ENCODE data around the gene TUBB1.
"Not testable (repeated sequence)": the region's sequence is repeated elsewhere in the genome, so short reads cannot be mapped to it uniquely, and the experiment has no call there.

Gene TUBB1

DNA sequence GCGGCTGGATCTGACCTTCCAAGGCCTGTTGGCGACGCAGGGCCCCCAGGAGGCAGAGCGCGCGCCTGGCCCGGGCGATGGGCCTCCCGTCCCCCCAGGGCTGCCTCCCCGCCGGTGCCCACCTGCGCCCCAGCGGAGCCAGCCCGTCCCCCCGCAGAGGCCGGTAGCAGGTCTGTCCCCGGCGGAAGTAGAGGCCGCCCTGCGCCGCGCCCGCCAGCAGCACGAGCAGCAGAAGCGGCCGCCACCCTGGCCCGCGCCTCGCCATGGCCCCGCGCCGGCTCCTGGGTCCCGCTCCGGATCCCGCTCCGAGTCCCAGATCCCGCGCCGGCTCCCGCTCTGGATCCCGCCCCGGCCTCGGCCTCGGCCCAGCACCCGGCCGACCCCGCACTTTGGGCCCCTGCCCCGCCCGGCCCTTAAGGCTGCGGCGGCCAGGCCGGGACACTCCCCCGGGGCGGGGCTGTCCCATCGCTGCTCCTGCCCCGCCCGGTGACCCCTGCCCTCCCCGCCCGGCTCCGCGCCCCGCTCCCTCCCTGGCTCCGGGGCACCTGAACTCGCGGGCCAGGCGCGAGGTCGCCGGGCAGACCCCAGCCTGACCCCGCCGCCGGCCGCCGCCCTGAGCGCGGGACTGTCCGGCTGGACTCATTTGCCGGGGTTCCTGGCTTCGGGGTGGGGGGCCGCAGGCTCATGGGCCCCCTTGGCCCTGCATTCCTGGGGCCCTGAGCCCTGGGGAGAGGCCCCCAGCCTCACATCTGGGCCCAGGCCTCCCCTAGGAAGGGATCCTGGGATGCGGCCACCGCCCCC is 12.2 kb upstream of the TUBB1 start, which contains the start of gene CTSZ:
CTSZ (minus strand) TSS at position 391 of the 801 bp plus-strand sequence; CDS start at position 265, 126 bp downstream.
- DNase-seq, result no peak

GRCh38 chr20:59007665-59008511 is 11.3 kb upstream of the TUBB1 start:
- no peak for DNase-seq

DNA sequence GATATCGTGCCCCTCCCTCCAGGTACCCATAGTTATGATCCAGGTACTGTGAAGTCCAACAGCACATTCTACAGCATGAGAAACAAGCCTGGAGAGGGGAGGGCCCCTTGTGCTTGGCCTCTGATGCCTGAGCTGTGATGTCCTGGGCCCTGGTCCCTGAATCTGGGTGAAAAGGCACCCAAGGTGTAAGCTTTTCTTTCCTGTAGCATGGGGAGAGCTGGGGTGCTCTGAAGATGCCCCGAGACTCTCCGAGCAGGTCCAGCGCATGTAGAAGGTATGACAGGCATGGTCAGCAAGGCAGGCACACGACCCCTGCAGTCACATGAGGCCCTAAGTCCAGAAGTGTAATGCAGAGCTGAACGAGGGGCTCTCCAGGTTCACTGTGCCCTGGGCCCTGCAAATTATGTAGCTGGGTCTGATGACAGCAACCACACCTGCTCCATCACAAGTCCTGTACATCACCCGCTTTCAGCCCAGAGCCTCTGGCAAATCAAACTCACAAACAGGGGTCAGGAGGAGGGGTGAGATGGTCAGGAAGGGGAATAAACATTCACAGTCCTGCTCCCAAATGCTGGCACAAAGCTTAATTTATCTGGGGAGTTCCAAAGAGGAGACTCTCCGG is 10.4 kb upstream of the TUBB1 start:
- DNase-seq, result no peak

GRCh38 chr20:59010321-59010994 is 8.8 kb upstream of the TUBB1 start:
- peak; percentile 74 for DNase-seq

- peak; percentile 13 for DNase-seq
Measured at GRCh38 chr20:59010995-59011873, 8.0 kb upstream of the TUBB1 start.

- DNase-seq, result not testable (repeated sequence)
Measured at GRCh38 chr20:59011874-59012157, 7.4 kb upstream of the TUBB1 start.

GRCh38 chr20:59013031-59013951 is 5.9 kb upstream of the TUBB1 start:
- no peak for DNase-seq

DNA sequence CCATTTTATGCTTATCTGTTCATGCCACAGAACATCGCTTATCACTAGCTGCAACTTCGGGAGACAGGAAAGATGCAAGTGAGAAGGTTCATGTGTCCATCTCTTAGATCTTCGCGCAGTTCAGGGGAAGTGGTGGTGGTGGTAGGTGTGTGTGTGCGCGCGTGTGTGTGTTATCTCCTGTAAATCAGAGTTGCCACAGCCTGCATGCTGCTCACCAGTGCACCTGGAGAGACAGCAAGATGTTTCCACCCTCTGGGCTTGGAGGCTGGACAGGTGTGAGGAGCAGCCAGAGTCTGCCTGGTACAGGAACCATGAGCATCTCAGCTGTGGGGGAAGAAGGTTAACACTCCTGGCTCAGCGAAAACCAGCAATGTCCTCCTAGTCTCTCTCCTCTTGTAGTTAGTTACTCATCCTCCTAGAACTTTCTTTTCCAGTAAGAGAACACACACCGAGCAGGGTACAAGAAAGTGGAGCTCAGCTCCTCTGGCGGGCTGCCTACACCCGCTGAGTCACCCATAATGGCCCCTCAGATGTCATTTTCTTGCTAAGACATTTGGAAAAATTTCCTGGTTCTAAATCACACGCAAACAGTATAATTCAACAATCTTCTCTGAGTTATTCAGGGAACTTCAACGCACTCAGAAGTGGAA is 5.1 kb upstream of the TUBB1 start:
- no peak for DNase-seq

DNA sequence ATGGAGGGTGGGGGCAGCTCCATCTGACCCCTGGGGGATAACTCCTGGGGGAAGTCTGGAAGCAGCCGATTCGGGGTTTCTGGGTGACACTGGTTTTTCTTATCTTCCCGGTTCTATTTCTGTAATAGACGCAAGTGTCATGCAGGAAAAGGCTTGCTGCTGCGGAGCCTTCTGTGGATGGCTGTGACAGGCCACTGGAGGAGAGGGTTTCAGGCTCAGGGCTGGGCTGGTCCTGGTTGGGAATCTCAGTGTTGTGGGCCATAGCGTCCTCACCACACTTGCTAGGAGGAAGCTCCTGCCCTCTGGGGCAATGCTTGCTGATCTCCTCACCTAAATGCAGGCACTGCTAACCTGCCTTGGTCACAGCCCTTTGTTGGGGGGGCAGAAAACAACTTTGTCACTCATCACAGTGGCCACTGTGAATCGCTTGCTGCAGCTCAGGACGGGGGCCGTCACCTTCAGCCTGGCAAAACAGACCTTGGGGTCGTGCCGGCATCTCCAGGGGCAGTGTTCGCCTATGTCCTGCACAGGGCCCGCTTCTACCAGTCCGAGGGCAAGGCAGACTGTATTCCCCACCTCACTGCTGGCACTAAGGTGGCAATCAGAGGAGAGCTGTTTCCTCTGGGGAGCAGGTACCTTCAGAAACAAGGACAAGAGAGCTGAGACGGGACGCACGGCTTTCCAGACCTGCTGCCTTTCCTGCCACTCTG is 4.4 kb upstream of the TUBB1 start:
- no peak for DNase-seq

GRCh38 chr20:59015411-59015810 is 3.8 kb upstream of the TUBB1 start:
- DNase-seq, result no peak

DNA sequence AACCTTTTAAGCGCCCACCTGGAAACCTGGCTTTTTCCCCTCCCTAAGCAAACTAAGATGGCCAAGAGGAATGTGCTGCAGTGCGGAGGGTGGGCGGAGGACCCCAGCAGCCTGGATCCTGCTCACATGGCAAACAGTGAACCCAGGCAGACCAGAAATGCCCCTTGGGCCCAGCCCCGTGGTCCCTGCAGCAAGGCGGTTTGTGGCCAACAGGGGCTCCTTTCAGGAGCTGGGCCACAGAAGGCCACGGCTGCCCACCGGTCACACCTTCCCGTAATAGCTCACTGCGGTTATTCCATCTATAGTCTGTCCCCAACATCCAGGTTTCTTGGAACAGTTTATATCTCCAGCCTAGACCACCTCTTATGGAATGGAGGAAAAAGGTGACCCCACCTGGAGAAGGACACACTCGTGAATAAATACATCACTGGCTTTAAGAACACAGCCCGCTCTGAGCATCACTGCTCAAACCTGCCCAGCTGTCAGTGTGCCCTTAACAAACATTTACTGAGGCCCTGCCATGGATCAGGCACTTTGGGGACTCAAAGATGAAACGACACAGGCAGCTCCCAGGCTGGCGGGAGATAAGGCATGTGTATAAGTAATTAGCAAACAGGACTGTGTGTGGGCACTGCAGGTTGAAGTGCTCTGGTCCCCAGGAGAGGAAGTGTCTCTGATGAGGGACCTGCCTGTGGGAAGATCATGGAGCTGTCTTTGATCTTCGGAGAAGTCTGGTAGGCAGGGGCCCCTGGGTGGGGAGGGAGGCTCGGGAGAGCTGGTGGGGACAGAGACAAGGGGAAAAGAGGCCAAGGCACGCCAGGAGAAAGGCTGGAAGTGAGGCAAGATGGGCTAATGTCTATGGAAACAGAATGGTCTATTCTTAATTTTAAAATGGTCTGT is 3.2 kb upstream of the TUBB1 start:
- no peak for DNase-seq

- DNase-seq, result no peak
Measured at GRCh38 chr20:59016795-59017492, 2.3 kb upstream of the TUBB1 start.

DNA sequence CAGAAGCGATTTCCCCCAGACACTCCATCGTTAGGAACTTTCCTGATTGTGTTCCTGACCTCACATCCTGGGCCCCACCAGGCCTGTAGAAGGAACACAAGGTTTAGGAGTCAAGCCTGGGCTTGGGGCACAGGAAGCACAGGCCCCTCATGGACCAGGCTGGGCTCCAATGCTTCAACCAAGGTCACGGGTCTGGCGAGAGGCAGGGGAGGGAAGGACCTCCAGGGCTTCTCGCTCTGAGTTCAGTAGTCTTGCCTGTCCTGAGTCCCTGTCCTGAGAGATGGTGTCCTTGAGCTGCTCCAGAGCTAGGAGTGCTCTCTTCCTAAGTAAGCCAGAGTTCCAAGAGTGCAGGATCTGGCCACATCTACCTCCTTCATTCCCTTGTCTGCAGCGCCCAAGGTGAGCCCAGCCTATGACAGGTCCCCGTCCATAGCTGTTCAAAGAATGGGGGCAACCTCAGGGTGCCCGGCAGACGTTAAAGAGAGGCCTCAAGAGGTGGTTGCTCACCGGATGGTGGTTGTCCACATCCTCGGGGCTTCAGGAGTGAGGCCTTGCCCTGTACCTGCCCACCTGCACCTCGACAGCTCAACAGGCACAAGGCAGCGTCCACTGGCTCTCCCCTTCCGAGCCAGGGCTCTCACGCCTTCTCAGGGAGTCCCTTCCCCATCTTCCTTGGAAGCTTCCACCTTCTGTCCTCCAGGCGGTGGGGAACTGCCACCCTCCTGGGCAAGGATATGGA is 1.6 kb upstream of the TUBB1 start:
- DNase-seq, result no peak

- no peak for DNase-seq
Measured at GRCh38 chr20:59018817-59019216, 412 bp upstream of the TUBB1 start.

DNA sequence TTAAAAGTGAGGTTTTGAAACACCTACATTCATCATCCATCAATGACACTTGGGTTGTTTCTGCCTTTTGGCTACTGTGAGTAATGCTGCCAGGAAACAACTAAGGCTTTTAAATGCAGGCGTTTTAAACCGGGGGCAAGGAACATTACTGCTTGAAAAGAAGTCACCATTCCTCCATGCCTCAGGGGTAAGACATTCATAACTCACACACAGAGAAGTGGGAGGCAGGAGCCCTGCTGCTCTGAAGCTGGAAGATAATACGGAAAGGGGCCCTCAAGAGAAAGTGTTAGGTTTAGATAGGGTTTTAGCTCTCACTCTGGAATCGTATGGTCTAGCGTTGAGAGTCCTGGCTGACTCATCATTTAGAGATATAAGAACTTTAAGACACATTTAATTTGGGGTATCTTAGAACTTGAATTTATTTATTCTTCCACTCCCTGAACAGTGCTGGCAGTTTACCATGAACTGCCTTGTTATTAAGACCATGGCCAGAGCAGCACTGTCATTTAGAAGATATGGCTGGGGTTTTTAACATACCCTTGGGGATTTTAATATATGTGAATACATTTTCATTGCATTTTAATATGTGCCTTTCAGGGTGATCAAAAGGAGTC is 1.8 kb downstream of the TUBB1 start:
- no peak for DNase-seq

GRCh38 chr20:59022754-59023153 is 3.5 kb downstream of the TUBB1 start:
- no peak for DNase-seq

DNA sequence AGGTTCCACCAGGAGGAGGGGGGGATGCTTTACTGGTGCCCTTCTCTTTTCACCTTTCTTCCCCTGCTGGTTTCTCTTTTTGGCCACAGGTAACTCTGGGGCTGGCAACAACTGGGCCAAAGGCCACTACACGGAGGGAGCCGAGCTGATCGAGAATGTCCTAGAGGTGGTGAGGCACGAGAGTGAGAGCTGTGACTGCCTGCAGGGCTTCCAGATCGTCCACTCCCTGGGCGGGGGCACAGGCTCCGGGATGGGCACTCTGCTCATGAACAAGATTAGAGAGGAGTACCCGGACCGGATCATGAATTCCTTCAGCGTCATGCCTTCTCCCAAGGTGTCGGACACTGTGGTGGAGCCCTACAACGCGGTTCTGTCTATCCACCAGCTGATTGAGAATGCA is 4.4 kb downstream of the TUBB1 start:
- DNase-seq, result no peak
